ENCODE results near the gene DONSON.
"Not testable (repeated sequence)": the region's sequence is repeated elsewhere in the genome, so short reads cannot be mapped to it uniquely, and the experiment has no call there.

Gene DONSON

DNA sequence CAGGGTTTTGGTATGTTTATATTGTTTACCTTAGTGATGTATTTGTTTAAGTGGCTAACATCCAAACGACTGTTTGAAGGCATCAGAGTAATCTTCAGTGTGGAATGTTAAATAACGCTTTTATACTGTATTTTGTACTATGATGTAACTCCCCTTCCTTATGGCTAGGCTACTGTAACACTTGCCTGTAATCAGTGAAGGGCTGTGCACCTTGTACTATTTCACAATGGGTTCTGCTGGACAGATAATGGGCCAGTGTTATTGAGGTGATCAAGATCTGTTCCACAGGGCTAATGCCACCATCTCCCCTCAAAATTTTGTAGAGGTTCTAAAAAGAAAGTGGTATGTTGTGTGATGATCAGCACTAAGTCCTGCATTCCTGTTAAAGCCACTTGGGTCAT is 11.7 kb downstream of the DONSON start:
- peaks cover 100% of the 10 kb centered on the region for H3K36me3 Mint-ChIP-seq
- DNase-seq (ENCODE audit: low spot score in 2 of 2); H3K9me3 Mint-ChIP-seq; H3K4me1 Mint-ChIP-seq; H3K4me3 Mint-ChIP-seq; H3K27ac Mint-ChIP-seq; ATAC-seq: not testable (repeated sequence)

DNA sequence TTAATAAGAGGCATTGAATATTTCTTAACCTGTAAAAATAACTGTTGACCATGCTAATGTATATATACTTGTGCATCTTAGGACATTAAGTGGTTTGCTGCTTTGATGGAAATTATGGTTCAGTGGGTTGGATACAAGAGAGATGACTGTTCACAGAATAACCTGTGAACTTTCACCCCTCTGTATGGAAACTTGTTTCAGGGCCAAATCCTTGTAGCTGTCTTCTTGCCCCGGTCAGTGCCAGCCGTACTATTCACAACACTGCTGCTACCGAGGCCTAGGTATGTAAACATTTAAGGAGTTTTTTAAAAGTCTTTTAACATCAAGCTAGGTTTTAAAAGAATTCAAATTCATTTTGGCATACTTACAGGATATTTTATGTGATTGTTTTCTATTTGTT is 16.1 kb downstream of the DONSON start:
- DNase-seq (ENCODE audit: low spot score in 2 of 2) (no peak), ATAC-seq (peak; percentile 31)
- Mint-ChIP-seq H3K27ac (peak overlapping the region; percentile 50), H3K4me1 (peaks cover 12% of the 10 kb centered on the region), H3K36me3 (peaks cover 100% of the 10 kb centered on the region), H3K9me3 (no peaks in the 10 kb centered on the region), H3K4me3 (no peak overlapping the region)

DNA sequence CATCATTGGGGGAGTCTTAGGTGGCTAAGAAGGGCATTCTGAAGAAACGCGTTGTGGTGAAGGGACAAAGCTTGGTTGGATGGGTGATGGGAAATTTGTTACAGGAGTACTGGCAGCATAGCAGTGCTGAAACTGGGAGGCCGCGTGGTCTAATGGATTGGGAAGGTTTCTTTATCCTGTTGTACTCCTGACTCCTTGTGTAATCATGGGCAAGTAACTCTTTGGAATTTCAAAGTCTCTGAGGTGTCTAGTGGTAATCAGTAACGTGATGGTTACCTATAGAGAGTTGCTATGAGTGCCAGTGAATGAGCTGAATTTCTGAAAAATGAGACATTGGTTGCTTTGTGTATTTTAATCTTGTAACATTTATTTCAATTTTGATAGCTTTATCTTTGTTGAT is 18.5 kb downstream of the DONSON start:
- no peak overlapping the region for H3K4me3 Mint-ChIP-seq
- DNase-seq (ENCODE audit: low spot score in 2 of 2): no peak
- peak overlapping the region; percentile 82 for H3K27ac Mint-ChIP-seq
- H3K9me3 Mint-ChIP-seq: no peaks in the 10 kb centered on the region
- ATAC-seq: no peak
- H3K4me1 Mint-ChIP-seq: peaks cover 12% of the 10 kb centered on the region
- H3K36me3 Mint-ChIP-seq: peaks cover 99% of the 10 kb centered on the region

DNA sequence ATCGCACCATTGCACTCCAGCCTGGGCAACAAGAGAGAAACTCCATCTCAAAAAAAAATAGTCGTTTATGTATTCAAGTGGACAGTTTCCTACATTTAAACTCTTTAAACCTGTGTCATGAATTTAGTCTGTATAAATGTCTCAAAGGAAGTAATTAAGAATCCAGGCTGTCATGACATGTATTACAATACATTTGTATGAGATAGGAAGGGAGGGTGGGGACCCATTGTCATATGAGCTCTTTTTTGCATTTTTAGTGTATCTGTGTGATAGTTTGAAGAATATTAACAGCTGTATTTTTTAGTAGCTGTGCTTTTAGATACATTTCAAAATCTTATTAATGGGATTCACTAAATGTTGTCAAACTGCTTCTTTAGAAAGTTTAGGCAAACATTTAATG is 20.0 kb downstream of the DONSON start:
- H3K4me1 Mint-ChIP-seq: peaks cover 12% of the 10 kb centered on the region
- no peak overlapping the region for H3K4me3 Mint-ChIP-seq
- H3K36me3 Mint-ChIP-seq: peaks cover 99% of the 10 kb centered on the region
- DNase-seq (ENCODE audit: low spot score in 2 of 2): no peak
- no peak overlapping the region for H3K27ac Mint-ChIP-seq
- no peaks in the 10 kb centered on the region for H3K9me3 Mint-ChIP-seq
- ATAC-seq: no peak

DNA sequence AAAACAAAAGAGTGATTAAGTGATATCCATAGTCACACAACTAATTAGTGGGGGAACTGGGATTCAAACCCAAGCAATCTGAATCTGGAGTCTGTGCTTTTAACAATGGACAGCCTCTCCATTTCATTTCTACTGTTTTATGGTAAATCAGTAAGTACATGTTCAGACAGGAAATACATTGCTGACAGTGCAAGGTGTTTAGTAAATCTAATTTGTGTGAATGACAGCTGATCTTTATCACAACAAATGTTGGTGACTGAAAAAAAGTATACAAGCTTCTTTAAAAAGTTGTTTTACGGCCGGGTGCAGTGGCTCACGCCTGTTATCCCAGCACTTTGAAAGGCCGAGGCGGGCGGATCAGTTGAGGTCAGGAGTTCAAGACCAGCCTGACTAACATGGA is 20.6 kb downstream of the DONSON start:
- Mint-ChIP-seq H3K4me1 (peaks cover 14% of the 10 kb centered on the region), H3K4me3 (no peak overlapping the region), H3K27ac (peak overlapping the region; percentile 23), H3K36me3 (peaks cover 99% of the 10 kb centered on the region), H3K9me3 (no peaks in the 10 kb centered on the region)
- no peak for ATAC-seq
- no peak for DNase-seq (ENCODE audit: low spot score in 2 of 2)

DNA sequence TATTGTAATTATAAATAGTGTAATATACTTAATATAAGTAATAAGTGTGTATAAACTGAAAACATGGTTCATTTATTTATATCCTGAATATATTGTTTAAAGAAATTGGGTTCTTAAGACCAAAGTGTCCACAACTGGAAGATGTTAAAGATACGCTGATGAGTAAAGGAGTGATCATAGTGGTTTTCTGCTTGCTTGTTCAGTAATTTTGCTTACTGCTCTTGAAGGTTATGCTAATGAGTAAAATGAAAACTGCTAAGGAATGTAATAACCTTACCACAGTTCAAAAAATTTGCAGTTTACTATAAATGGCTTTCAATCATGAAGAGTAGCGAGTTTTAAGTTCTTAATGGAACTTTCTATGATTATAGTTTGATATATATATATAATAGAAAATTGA is 22.0 kb downstream of the DONSON start:
- Mint-ChIP-seq H3K27ac (peak overlapping the region; percentile 23), H3K9me3 (no peaks in the 10 kb centered on the region), H3K4me1 (peaks cover 21% of the 10 kb centered on the region), H3K4me3 (no peak overlapping the region), H3K36me3 (peaks cover 99% of the 10 kb centered on the region)
- DNase-seq (ENCODE audit: low spot score in 2 of 2): no peak
- peak; percentile 80 for ATAC-seq

DNA sequence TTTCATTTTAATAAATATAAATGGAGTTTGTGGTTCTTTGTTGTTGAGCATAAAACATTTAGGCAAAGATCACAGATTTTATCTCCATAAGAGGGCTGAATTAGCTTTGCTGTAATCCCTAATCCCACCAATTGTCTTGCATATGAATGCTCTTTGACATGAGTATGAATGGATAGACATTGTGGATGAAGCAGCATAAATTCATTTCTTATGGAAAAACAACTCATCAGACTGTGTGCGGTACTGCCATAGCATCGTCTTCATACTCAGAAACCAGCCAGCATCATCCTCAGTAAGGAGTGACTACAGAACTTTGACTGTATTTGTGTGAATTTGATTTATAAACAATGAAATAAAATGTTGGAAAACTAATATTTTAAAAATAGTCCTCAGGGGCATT is 26.1 kb downstream of the DONSON start:
- Mint-ChIP-seq H3K4me1 (peaks cover 27% of the 10 kb centered on the region), H3K36me3 (peaks cover 99% of the 10 kb centered on the region)
- no peak for DNase-seq (ENCODE audit: low spot score in 2 of 2)

DNA sequence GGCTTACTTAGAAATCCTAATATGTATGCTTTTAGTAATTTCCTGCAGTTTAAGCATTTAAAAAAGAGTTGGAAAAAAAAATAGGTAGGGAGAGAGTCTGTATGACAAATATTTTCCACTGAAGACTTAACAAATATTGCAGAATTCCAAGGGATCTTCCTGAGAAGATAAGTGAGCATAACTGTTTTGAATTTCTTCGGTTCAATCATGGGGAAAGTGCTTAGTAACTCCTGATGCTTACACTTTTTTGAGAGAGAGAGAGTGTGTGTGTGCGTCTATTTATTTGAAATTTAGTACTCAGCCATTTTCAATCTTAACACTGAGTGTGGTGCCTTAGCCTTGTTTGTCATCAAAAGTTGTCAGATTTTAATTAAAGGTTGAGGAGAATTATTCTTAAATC is 27.1 kb downstream of the DONSON start:
- no peak for DNase-seq (ENCODE audit: low spot score in 2 of 2)
- H3K27ac Mint-ChIP-seq: peak overlapping the region; percentile 35
- H3K4me1 Mint-ChIP-seq: peaks cover 36% of the 10 kb centered on the region
- no peak for ATAC-seq
- no peak overlapping the region for H3K4me3 Mint-ChIP-seq
- H3K36me3 Mint-ChIP-seq: peaks cover 99% of the 10 kb centered on the region
- H3K9me3 Mint-ChIP-seq: no peaks in the 10 kb centered on the region

More for the DNA sequence above, 26.1 kb downstream of the DONSON start:
- ATAC-seq: no peak
- H3K4me3 Mint-ChIP-seq: no peak overlapping the region
- no peaks in the 10 kb centered on the region for H3K9me3 Mint-ChIP-seq
- H3K27ac Mint-ChIP-seq: peak overlapping the region; percentile 37

DNA sequence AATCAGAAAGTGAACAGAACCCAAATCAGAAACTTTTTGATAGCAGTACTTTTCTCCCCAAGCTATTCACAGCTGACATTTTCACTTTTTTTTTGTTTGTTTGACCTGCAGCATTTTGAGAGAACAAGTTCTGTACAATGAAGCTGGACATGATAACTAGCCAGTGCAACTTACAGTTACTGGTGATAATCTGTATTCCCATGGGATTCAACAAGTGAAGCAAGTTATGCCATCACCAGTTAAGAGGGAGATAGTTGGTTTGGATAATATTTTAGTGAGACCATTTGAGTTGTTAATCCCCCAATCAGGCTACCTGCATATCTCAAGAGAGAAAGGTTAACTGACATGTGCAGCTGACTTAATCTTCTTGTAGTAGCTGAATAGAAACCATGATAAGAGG is 27.5 kb downstream of the DONSON start:
- H3K36me3 Mint-ChIP-seq: peaks cover 99% of the 10 kb centered on the region
- ATAC-seq (no peak), DNase-seq (ENCODE audit: low spot score in 2 of 2) (no peak)
- H3K9me3 Mint-ChIP-seq: no peaks in the 10 kb centered on the region
- H3K4me1 Mint-ChIP-seq: peaks cover 40% of the 10 kb centered on the region
- H3K4me3 Mint-ChIP-seq: no peak overlapping the region
- peak overlapping the region; percentile 35 for H3K27ac Mint-ChIP-seq

DNA sequence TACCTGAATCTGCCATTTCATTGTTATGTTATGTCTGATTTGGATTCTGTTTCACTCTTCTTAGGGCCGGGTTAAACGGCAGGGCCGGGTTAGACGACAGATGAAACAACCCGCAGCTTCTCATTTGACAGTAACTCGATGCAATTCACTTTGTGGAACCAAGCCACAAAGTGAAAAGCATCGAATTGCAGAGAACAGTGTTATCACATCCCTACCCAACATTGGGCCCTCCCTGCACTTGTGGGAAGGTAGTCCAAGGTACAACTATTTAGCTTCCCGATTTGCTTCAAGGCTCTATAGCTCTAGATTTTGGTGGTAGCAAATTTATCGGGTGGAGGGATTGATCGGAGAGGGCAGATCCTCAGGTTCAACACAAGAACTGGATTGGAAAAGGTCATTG is 28.7 kb downstream of the DONSON start:
- H3K4me3 Mint-ChIP-seq: no peak overlapping the region
- no peak for DNase-seq (ENCODE audit: low spot score in 2 of 2)
- H3K27ac Mint-ChIP-seq: no peak overlapping the region
- H3K4me1 Mint-ChIP-seq: peaks cover 46% of the 10 kb centered on the region
- H3K36me3 Mint-ChIP-seq: peaks cover 100% of the 10 kb centered on the region
- H3K9me3 Mint-ChIP-seq: no peaks in the 10 kb centered on the region
- ATAC-seq: no peak

DNA sequence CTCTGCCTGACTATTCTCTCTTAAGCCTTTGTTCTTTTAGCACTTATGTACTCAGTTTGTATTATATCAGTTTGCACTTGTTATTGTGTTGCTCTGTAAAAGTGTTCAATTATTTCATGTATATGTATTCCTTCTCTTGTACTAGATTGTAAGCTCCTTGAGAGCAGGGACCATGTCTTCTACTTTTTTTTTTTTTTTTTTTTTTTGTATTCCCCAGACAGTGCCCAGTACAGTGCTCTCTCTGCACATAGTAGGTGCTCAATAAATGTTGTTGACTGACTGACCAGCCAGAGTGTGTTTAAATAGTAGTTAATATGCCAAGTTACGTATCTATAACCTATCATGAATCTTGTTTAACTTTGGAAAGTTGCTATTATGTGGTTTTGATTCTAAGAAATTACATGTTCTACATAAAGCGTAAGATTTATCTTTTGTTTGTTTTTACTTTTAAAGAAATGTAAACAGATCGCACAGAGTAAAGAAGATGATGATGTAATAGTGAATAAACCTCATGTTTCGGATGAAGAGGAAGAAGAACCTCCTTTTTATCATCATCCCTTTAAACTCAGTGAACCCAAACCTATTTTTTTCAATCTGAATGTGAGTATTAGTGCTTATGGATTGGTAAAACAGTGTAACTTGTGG is 29.6 kb downstream of the DONSON start:
- peaks cover 55% of the 10 kb centered on the region for H3K4me1 Mint-ChIP-seq
- no peak for ATAC-seq
- peaks cover 100% of the 10 kb centered on the region for H3K36me3 Mint-ChIP-seq
- DNase-seq (ENCODE audit: low spot score in 2 of 2): no peak
- H3K27ac Mint-ChIP-seq: no peak overlapping the region
- no peak overlapping the region for H3K4me3 Mint-ChIP-seq
- no peaks in the 10 kb centered on the region for H3K9me3 Mint-ChIP-seq

DNA sequence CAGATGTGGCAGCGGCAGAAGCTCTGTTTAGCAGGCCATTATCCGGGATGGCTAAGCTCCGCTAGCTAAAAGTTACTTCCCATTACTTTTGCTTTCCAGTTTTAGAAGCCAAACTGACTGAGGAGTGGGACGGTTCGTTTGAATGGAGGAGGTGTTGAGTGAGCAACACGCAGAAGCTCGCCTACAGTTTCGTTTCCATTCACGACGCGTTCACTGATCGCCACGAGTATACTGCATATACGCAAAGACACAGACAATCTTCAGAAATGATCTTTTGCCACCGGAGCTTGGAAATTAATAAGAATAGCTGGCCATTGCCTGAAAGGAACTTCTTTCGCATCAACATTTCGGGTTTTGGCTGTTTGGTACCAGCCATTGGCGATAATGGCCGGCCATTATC is 31.0 kb downstream of the DONSON start:
- ATAC-seq (no peak), DNase-seq (ENCODE audit: low spot score in 2 of 2) (no peak)
- H3K4me1 Mint-ChIP-seq: peaks cover 57% of the 10 kb centered on the region
- no peak overlapping the region for H3K27ac Mint-ChIP-seq
- no peak overlapping the region for H3K4me3 Mint-ChIP-seq
- peaks cover 100% of the 10 kb centered on the region for H3K36me3 Mint-ChIP-seq
- no peaks in the 10 kb centered on the region for H3K9me3 Mint-ChIP-seq

DNA sequence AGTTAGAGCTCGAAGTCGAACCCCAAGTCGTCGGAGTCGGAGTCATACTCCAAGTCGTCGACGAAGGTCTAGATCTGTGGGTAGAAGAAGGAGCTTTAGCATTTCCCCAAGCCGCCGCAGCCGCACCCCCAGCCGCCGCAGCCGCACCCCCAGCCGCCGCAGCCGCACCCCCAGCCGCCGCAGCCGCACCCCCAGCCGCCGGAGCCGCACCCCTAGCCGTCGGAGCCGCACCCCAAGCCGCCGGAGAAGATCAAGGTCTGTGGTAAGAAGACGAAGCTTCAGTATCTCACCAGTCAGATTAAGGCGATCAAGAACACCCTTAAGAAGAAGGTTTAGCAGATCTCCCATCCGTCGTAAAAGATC is 33.5 kb downstream of the DONSON start:
- Mint-ChIP-seq H3K36me3 (peaks cover 99% of the 10 kb centered on the region), H3K9me3 (no peaks in the 10 kb centered on the region), H3K27ac (peak overlapping the region; percentile 32), H3K4me1 (peaks cover 44% of the 10 kb centered on the region), H3K4me3 (no peak overlapping the region)
- no peak for DNase-seq (ENCODE audit: low spot score in 2 of 2)
- ATAC-seq: no peak

DNA sequence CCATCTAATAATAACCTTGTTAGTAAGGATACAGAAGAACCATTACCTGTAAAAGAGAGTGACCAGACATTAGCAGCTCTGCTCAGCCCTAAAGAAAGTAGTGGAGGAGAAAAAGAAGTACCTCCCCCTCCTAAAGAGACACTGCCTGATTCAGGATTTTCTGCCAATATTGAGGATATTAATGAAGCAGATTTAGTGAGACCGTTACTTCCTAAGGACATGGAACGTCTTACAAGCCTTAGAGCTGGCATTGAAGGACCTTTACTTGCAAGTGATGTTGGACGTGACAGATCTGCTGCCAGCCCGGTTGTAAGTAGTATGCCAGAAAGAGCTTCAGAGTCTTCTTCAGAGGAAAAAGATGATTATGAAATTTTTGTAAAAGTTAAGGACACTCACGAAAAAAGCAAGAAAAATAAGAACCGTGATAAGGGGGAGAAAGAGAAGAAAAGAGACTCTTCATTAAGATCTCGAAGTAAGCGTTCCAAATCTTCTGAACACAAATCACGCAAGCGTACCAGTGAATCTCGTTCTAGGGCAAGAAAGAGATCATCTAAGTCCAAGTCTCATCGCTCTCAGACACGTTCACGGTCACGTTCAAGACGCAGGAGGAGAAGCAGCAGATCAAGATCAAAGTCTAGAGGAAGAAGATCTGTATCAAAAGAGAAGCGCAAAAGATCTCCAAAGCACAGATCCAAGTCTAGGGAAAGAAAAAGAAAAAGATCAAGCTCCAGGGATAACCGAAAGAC is 34.1 kb downstream of the DONSON start:
- peaks cover 99% of the 10 kb centered on the region for H3K36me3 Mint-ChIP-seq
- ATAC-seq (no peak), DNase-seq (ENCODE audit: low spot score in 2 of 2) (no peak)
- H3K27ac Mint-ChIP-seq: peak overlapping the region; percentile 32
- H3K4me1 Mint-ChIP-seq: peaks cover 47% of the 10 kb centered on the region
- peak overlapping the region; percentile 6 for H3K4me3 Mint-ChIP-seq
- no peaks in the 10 kb centered on the region for H3K9me3 Mint-ChIP-seq

DNA sequence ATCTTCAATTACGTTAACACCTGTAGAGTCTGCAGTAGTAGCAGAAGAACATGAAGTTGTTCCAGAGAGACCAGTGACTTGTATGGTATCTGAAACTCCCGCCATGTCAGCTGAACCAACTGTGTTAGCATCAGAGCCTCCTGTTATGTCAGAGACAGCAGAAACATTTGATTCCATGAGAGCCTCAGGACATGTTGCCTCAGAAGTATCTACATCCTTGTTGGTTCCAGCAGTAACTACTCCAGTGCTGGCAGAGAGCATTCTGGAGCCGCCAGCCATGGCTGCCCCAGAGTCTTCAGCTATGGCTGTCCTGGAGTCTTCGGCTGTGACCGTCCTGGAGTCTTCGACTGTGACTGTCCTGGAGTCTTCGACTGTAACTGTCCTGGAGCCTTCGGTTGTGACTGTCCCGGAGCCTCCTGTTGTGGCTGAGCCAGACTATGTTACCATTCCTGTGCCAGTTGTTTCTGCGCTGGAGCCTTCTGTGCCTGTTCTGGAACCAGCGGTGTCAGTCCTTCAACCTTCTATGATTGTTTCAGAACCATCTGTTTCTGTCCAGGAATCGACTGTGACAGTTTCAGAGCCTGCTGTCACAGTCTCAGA is 35.4 kb downstream of the DONSON start:
- ATAC-seq: peak; percentile 6
- no peak for DNase-seq (ENCODE audit: low spot score in 2 of 2)
- no peak overlapping the region for H3K4me3 Mint-ChIP-seq
- peaks cover 50% of the 10 kb centered on the region for H3K4me1 Mint-ChIP-seq
- H3K36me3 Mint-ChIP-seq: peaks cover 99% of the 10 kb centered on the region
- H3K27ac Mint-ChIP-seq: peak overlapping the region; percentile 68
- no peaks in the 10 kb centered on the region for H3K9me3 Mint-ChIP-seq

Data from stimulated activated effector memory CD8-positive, alpha-beta T cell treated with anti-CD3 and anti-CD28 coated beads, Interleukin-12 subunit alpha, Interleukin-12 subunit beta, amount 100 ng/mL, for 72 hours (primary cell).